Measurements from ENCODE around the gene ADPRS. TPM values are rescaled to one million over a fixed set of nuclear protein-coding genes. Genes with fewer than 3 reads are reported as not detected.

The ADPRS gene
- total and polyA plus RNA-seq, 2 donors (not counting 3 experiments of a cell fraction or from before 2014, with no cell fraction given): 32.9 to 48.1 TPM

DNA sequence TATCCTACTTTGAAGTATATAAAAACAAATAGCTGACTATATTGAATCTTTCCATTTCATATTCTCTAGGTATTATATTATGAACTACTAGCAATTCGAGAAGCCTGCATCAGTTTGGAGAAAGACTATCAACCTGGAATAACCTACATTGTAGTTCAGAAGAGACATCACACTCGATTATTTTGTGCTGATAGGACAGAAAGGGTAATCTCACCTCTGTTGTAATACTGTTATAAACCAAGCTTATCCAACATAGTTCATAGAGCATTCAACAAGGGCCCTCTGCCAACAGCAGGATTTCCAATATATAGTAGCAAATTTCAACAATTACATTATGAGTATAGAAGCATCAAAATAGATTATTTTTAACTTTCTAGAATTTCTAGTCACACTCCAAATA is 48.5 kb upstream of the ADPRS start:
- CTCF ChIA-PET: interaction anchor here (0.6 kb wide), 1 partner anchor 137 kb away, joined by 4 read pairs; no protein-coding TSS in a partner anchor
- Histone ChIP-seq H3K27ac (ENCODE audit: insufficient read depth, low read depth, low read length) (no peak overlapping the region), H3K27me3 (ENCODE audit: control insufficient read depth in 2 of 2, insufficient read depth in 2 of 2, low read length in 2 of 2) (no peaks in the 10 kb centered on the region), H2AFZ (ENCODE audit: low read depth, low read length) (no peak overlapping the region), H3K9ac (replicated peaks; ENCODE audit: extremely low read depth, insufficient read depth, low read length) (no peak overlapping the region), H3K36me3 (ENCODE audit: control insufficient read depth in 2 of 2, extremely low read depth in 1 of 2, insufficient read depth in 2 of 2, low read length in 2 of 2) (peaks cover 0 to 2% of the 10 kb centered on the region in 2 experiments), H3K79me2 (ENCODE audit: control insufficient read depth, insufficient read depth, low read length) (no peaks in the 10 kb centered on the region), H3K4me2 (ENCODE audit: insufficient read depth, low read length) (no peak overlapping the region), H3K9me3 (replicated peaks; ENCODE audit: control insufficient read depth, insufficient read depth, low read length) (no peaks in the 10 kb centered on the region), H3K9me1 (replicated peaks; ENCODE audit: control insufficient read depth, extremely low read depth, insufficient read depth, low read length) (no peaks in the 10 kb centered on the region), H3K4me1 (ENCODE audit: control insufficient read depth, extremely low read depth, insufficient read depth, low read length) (no peaks in the 10 kb centered on the region), H4K20me1 (replicated peaks; ENCODE audit: control insufficient read depth, extremely low read depth, insufficient read depth, low read length) (no peaks in the 10 kb centered on the region), H3K4me3 (replicated peaks in 1 of 3; ENCODE audit: insufficient read depth in 1 of 3, low read depth in 1 of 3, low read length in 3 of 3) (no peak overlapping the region)
- intact Hi-C loops (cut with micrococcal nuclease) (no loop called here), dilution Hi-C loops (cut with MboI; ENCODE audit: extremely low pct_ligation_motif_present, low sequenced_read_pairs) (no loop called here)
- FAIRE-seq (peak; percentile 59), DNase-seq (ENCODE audit: low read depth, low spot score) (no peak)
- POLR2A ChIA-PET: no interaction called here
- BruUV-seq (replicated peaks): no TSS peak
- TF ChIP-seq EZH2 (IDR thresholded peaks at IDR 0.05; ENCODE audit: borderline replicate concordance, low read depth, low read length, severe bottlenecking) (no peak), FOS (IDR thresholded peaks at IDR 0.05; ENCODE audit: borderline replicate concordance, insufficient read depth, low read length) (no peak), POLR2A (IDR thresholded peaks at IDR 0.05; ENCODE audit: low read depth, low read length) (no peak), JUN (IDR thresholded peaks at IDR 0.05; ENCODE audit: borderline replicate concordance, insufficient read depth, insufficient read length, low read depth) (no peak), POLR2AphosphoS5 (IDR thresholded peaks at IDR 0.05; ENCODE audit: insufficient read depth, low read depth, low read length) (no peak), MYC (IDR thresholded peaks at IDR 0.05; ENCODE audit: low read depth, low read length) (no peak), GATA2 (IDR thresholded peaks at IDR 0.05; ENCODE audit: insufficient read depth, insufficient read length, low read depth, low read length) (no peak)
- TF ChIP-seq, protein P1, sequence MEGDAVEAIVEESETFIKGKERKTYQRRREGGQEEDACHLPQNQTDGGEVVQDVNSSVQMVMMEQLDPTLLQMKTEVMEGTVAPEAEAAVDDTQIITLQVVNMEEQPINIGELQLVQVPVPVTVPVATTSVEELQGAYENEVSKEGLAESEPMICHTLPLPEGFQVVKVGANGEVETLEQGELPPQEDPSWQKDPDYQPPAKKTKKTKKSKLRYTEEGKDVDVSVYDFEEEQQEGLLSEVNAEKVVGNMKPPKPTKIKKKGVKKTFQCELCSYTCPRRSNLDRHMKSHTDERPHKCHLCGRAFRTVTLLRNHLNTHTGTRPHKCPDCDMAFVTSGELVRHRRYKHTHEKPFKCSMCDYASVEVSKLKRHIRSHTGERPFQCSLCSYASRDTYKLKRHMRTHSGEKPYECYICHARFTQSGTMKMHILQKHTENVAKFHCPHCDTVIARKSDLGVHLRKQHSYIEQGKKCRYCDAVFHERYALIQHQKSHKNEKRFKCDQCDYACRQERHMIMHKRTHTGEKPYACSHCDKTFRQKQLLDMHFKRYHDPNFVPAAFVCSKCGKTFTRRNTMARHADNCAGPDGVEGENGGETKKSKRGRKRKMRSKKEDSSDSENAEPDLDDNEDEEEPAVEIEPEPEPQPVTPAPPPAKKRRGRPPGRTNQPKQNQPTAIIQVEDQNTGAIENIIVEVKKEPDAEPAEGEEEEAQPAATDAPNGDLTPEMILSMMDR (IDR thresholded peaks at IDR 0.05; ENCODE audit: extremely low read depth in 1 of 2, insufficient read depth in 1 of 2, low read depth in 1 of 2, low read length in 2 of 2): no peak
- TF ChIP-seq, protein P2, sequence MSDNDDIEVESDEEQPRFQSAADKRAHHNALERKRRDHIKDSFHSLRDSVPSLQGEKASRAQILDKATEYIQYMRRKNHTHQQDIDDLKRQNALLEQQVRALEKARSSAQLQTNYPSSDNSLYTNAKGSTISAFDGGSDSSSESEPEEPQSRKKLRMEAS (IDR thresholded peaks at IDR 0.05; ENCODE audit: insufficient read depth, insufficient read length): no peak

Measured in endothelial cell of umbilical vein (primary cell).